OCI-LY1 (cell line): ENCODE measurements around the gene MLX.
"Not testable (repeated sequence)": the region's sequence is repeated elsewhere in the genome, so short reads cannot be mapped to it uniquely, and the experiment has no call there.

Experiments used
- H2AFZ ChIP-seq: fragments of 200-600 bp; sonication (generic), shearing (Covaris generic); 2 replicates; pipeline ENCODE4 v1.6.0; 2014; ENCODE audit warnings: antibody characterized with exemption, mild to moderate bottlenecking, low read length
- H3F3A ChIP-seq: fragments of 200-600 bp; sonication (generic), shearing (Covaris generic); 2 replicates; pipeline ENCODE4 v1.6.0; 2014; ENCODE audit warnings: mild to moderate bottlenecking, antibody characterized with exemption, low read length, moderate library complexity; ENCODE audit not compliant: insufficient read depth
- H3K27ac ChIP-seq: fragments of 200-600 bp; sonication (generic); 2 replicates; pipeline ENCODE4 v1.5.1; 2014; ENCODE audit warnings: low read length, mixed run types, mild to moderate bottlenecking, low read depth; ENCODE audit not compliant: poor library complexity, severe bottlenecking
- H3K27me3 ChIP-seq: fragments of 200-600 bp; sonication (generic); 2 replicates; pipeline ENCODE4 v1.6.0; 2014; ENCODE audit warnings: antibody characterized with exemption, mild to moderate bottlenecking, low read length, moderate library complexity; ENCODE audit not compliant: insufficient read depth
- H3K36me3 ChIP-seq: fragments of 200-600 bp; sonication (generic); 2 replicates; pipeline ENCODE4 v1.6.1; 2014; ENCODE audit warnings: mild to moderate bottlenecking, antibody characterized with exemption, low read length, moderate library complexity, mixed read lengths; ENCODE audit not compliant: insufficient read depth
- H3K4me1 ChIP-seq: fragments of 200-600 bp; sonication (generic); 2 replicates; pipeline ENCODE4 v1.5.1; 2014; ENCODE audit warnings: mild to moderate bottlenecking, low read length, moderate library complexity; ENCODE audit not compliant: insufficient read depth, severe bottlenecking
- H3K4me2 ChIP-seq: fragments of 200-600 bp; sonication (generic), shearing (Covaris generic); 2 replicates; pipeline ENCODE4 v1.6.1; 2014; ENCODE audit warnings: low read length
- H3K4me3 ChIP-seq: fragments of 200-600 bp; sonication (generic); 2 replicates; pipeline ENCODE4 v1.5.1; 2014; ENCODE audit warnings: low read length, low read depth, mild to moderate bottlenecking, mixed read lengths; ENCODE audit not compliant: poor library complexity, severe bottlenecking
- H3K79me2 ChIP-seq: fragments of 200-600 bp; shearing (Covaris generic); 2 replicates; pipeline ENCODE4 v1.6.1; 2016; ENCODE audit warnings: mixed run types, low read length, mixed read lengths; ENCODE audit not compliant: insufficient read depth
- H3K9ac ChIP-seq: fragments of 200-600 bp; sonication (generic), shearing (Covaris generic); 2 replicates; pipeline ENCODE4 v1.6.1; 2014; ENCODE audit warnings: mild to moderate bottlenecking, low read length, mixed read lengths
- H3K9me2 ChIP-seq: fragments of 200-600 bp; sonication (generic), shearing (Covaris generic); 2 replicates; pipeline ENCODE4 v1.6.1; 2014; ENCODE audit warnings: low read depth, mild to moderate bottlenecking, low read length, mixed read lengths
- H3K9me3 ChIP-seq: fragments of 200-600 bp; shearing (Covaris generic); 2 replicates; pipeline ENCODE4 v1.6.1; 2014; ENCODE audit warnings: low read length, mixed read lengths
- H4K20me1 ChIP-seq: fragments of 200-600 bp; sonication (generic), shearing (Covaris generic); 2 replicates; pipeline ENCODE4 v1.6.0; 2016; ENCODE audit warnings: mild to moderate bottlenecking, low read length; ENCODE audit not compliant: insufficient read depth
- CTCF ChIP-seq: fragments of 200-600 bp; sonication (generic), shearing (Covaris generic); IDR thresholded peaks from 2 replicates; pipeline ENCODE4 v1.5.1; 2017; ENCODE audit warnings: mild to moderate bottlenecking, antibody characterized with exemption, low read length, moderate library complexity, mixed read lengths
- EZH2 ChIP-seq: fragments of 200-600 bp; sonication (generic), shearing (Covaris generic); IDR thresholded peaks from 2 replicates; pipeline ENCODE4 v1.8.0; 2017; ENCODE audit warnings: borderline replicate concordance, mixed run types, mild to moderate bottlenecking, antibody characterized with exemption, low read length, moderate library complexity, mixed read lengths

Gene MLX

GRCh38 chr17:42555961-42556617 lies 10.8 kb upstream of the MLX start:
- H3K79me2 ChIP-seq, H3K4me3 ChIP-seq, H3K27me3 ChIP-seq, H3K36me3 ChIP-seq, H2AFZ ChIP-seq, H3F3A ChIP-seq, H3K9me2 ChIP-seq, H3K4me2 ChIP-seq, H3K9ac ChIP-seq, H4K20me1 ChIP-seq, H3K9me3 ChIP-seq, H3K27ac ChIP-seq: not testable (repeated sequence)
- TF ChIP-seq CTCF: peak; percentile 16; the same call in 1 of the 2 replicates
- H3K4me1 ChIP-seq: peaks cover 18% of the 10 kb centered on the region

- H3K9me3 ChIP-seq: no peaks in the 10 kb centered on the region
- H3F3A ChIP-seq: no peaks in the 10 kb centered on the region
- H4K20me1 ChIP-seq: no peaks in the 10 kb centered on the region
- no peaks in the 10 kb centered on the region for H3K36me3 ChIP-seq
- no peak overlapping the region for H3K9ac ChIP-seq
- H3K27me3 ChIP-seq: no peaks in the 10 kb centered on the region
- H3K9me2 ChIP-seq: no peaks in the 10 kb centered on the region
- H2AFZ ChIP-seq: no peak overlapping the region
- H3K4me2 ChIP-seq: no peak overlapping the region
- no peak overlapping the region for H3K4me3 ChIP-seq
- H3K27ac ChIP-seq: no peak overlapping the region
- H3K4me1 ChIP-seq: peaks cover 38% of the 10 kb centered on the region
- TF ChIP-seq EZH2 (no peak), CTCF (no peak)
- no peaks in the 10 kb centered on the region for H3K79me2 ChIP-seq
These were observed 7.8 kb upstream of the MLX start for GRCh38 chr17:42559075-42559474.

GRCh38 chr17:42560246-42560645 lies 6.7 kb upstream of the MLX start:
- no peak overlapping the region for H3K4me3 ChIP-seq
- no peaks in the 10 kb centered on the region for H3K9me3 ChIP-seq
- no peak overlapping the region for H3K4me2 ChIP-seq
- H3K4me1 ChIP-seq: peaks cover 33% of the 10 kb centered on the region
- H3K36me3 ChIP-seq: peaks cover 10% of the 10 kb centered on the region
- H3K27ac ChIP-seq: no peak overlapping the region
- H3K9me2 ChIP-seq: no peaks in the 10 kb centered on the region
- no peaks in the 10 kb centered on the region for H4K20me1 ChIP-seq
- H3K79me2 ChIP-seq: no peaks in the 10 kb centered on the region
- no peak overlapping the region for H2AFZ ChIP-seq
- TF ChIP-seq EZH2 (no peak), CTCF (no peak)
- no peaks in the 10 kb centered on the region for H3F3A ChIP-seq
- no peak overlapping the region for H3K9ac ChIP-seq
- no peaks in the 10 kb centered on the region for H3K27me3 ChIP-seq
